ENCODE data around the gene SLC5A2.

Gene SLC5A2

GRCh38 chr16:31471875-31472708 lies 10.8 kb upstream of the SLC5A2 start, which contains the start of gene TGFB1I1:
TSS of gene TGFB1I1 (plus strand) at chr16:31472152. CDS start at chr16:31472189, 37 bp downstream.
- H3K4me3 ChIP-seq (ENCODE audit: control insufficient read depth, low read depth, low read length): peak within 1 kb of the TSS; percentile 70
- DNase-seq (ENCODE audit: low read depth): no peak
- no peak for TF ChIP-seq CTCF (IDR thresholded peaks at IDR 0.05; ENCODE audit: control insufficient read depth, insufficient read depth, low read depth, low read length, missing control alignments)

- DNase-seq (ENCODE audit: low read depth): peak; percentile 70
- peak overlapping the region; percentile 70 for H3K4me3 ChIP-seq (ENCODE audit: control insufficient read depth, low read depth, low read length)
These were observed 10.2 kb upstream of the SLC5A2 start for GRCh38 chr16:31472709-31473203.

GRCh38 chr16:31473264-31473984 lies 9.5 kb upstream of the SLC5A2 start:
- no peak for TF ChIP-seq CTCF (IDR thresholded peaks at IDR 0.05; ENCODE audit: control insufficient read depth, insufficient read depth, low read depth, low read length, missing control alignments)
- H3K4me3 ChIP-seq (ENCODE audit: control insufficient read depth, low read depth, low read length): no peak overlapping the region
- no peak for DNase-seq (ENCODE audit: low read depth)

More at GRCh38 chr16:31472709-31473203, 10.2 kb upstream of the SLC5A2 start:
- peak; percentile 78 for TF ChIP-seq CTCF (IDR thresholded peaks at IDR 0.05; ENCODE audit: control insufficient read depth, insufficient read depth, low read depth, low read length, missing control alignments)

GRCh38 chr16:31474173-31474714 lies 8.7 kb upstream of the SLC5A2 start:
- H3K4me3 ChIP-seq (ENCODE audit: control insufficient read depth, low read depth, low read length): no peak overlapping the region
- TF ChIP-seq CTCF (IDR thresholded peaks at IDR 0.05; ENCODE audit: control insufficient read depth, insufficient read depth, low read depth, low read length, missing control alignments): peak; percentile 28
- DNase-seq (ENCODE audit: low read depth): peak; percentile 84

- H3K4me3 ChIP-seq (ENCODE audit: control insufficient read depth, low read depth, low read length): no peak overlapping the region
- DNase-seq (ENCODE audit: low read depth): no peak
- TF ChIP-seq CTCF (IDR thresholded peaks at IDR 0.05; ENCODE audit: control insufficient read depth, insufficient read depth, low read depth, low read length, missing control alignments): no peak
These were observed 7.9 kb upstream of the SLC5A2 start for GRCh38 chr16:31474773-31475738.

All from AG09309 (cell line).